ENCODE data around the gene OR7E24. TPM values are rescaled to one million over a fixed set of nuclear protein-coding genes. Genes with fewer than 3 reads are reported as not detected.
"Not testable (repeated sequence)": the region's sequence is repeated elsewhere in the genome, so short reads cannot be mapped to it uniquely, and the experiment has no call there.

The OR7E24 gene
- not detected for polyA plus RNA-seq

- 55 to 78% (median 76%) methylated on average over 1 of the region's 1 CpG for WGBS, 3 donors
- H3K27ac ChIP-seq (ENCODE audit: low read depth, low read length): no peak within 1 kb of the TSS
Measured at GRCh38 chr19:9250630-9251029, at the start of gene OR7E24. OR7E24 (plus strand) TSS chr19:9250930; CDS start chr19:9251044, 114 bp downstream.

- H3K27ac ChIP-seq (ENCODE audit: low read depth, low read length): no peak overlapping the region
- 26 to 31% (median 31%) methylated on average over 13 of the region's 13 CpGs for WGBS, 3 donors
Measured at GRCh38 chr19:9205501-9206113, 45.1 kb upstream of the OR7E24 start.

GRCh38 chr19:9219489-9219888 is 31.2 kb upstream of the OR7E24 start, which contains the start of gene OR7D4:
OR7D4 (minus strand) TSS chr19:9219589; CDS start chr19:9214837, 4,752 bp downstream.
- no peak within 1 kb of the TSS for H3K27ac ChIP-seq (ENCODE audit: low read depth, low read length)
- WGBS, 3 donors: 64 to 70% (median 65%) methylated on average over 3 of the region's 3 CpGs

DNA sequence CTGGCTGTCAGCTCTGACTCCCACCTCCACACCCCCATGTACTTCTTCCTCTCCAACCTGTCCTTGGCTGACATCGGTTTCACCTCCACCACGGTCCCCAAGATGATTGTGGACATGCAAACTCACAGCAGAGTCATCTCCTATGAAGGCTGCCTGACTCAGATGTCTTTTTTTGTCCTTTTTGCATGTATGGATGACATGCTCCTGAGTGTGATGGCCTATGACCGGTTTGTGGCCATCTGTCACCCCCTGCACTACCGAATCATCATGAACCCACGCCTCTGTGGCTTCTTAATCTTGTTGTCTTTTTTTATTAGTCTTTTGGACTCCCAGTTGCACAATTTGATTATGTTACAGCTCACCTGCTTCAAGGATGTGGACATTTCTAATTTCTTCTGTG is 506 bp downstream of the OR7E24 start:
- 63 to 80% (median 73%) methylated on average over 5 of the region's 5 CpGs for WGBS, 3 donors
- no peak overlapping the region for H3K27ac ChIP-seq (ENCODE audit: low read depth, low read length)

DNA sequence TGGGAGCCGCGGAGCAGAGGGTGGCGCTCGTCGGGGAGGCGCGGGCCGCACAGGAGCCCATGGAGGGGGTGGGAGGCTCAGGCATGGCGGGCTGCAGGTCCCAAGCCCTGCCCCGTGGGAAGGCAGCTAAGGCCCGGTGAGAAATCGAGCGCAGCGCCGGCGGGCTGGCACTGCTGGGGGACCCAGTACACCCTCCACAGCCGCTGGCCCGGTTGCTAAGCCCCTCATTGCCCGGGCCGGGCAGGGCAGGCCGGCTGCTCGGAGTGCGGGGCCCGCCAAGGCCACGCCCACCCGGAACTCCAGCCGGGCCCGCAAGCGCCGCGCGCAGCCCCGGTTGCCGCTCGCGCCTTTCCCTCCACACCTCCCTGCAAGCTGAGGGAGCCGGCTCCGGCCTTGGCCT is 32.8 kb downstream of the OR7E24 start:
- not testable (repeated sequence) for H3K27ac ChIP-seq (ENCODE audit: low read depth, low read length)
- 10 to 13% (median 13%) methylated on average over 27 to 38 of the region's 38 CpGs for WGBS, 3 donors

DNA sequence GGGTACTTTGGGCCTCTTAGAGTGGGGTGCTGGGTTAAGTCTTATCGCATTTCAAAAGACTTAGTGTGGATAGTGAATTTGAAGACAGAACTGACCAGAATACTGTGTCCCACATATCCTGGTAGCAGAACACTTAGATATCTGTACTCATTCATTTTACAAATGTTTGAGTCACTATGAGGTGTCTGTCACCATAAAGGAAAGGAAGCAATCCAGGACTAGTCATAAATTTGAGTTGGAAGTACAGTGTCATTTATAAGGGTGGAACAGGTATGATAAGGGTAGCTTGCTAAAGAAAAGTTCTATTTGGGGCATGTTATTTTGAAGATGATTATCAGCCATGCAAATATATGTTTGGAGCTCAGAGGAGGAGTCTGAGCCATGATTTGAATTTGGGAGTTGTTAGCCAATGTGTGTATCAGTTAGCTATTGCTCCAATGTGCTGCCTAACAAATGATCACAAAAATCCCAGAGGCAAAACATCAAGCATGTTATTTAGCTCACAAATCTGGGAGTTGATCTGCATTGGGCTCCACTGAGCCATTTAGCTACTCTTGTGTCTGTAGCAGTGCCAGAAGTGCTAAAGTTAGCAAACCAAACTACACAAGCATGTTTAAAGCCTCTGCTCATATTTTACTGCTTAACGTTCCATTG is 38.6 kb downstream of the OR7E24 start:
- H3K27ac ChIP-seq (ENCODE audit: low read depth, low read length): no peak overlapping the region
- WGBS, 3 donors: 96 to 99% (median 97%) methylated on average over 2 of the region's 2 CpGs

GRCh38 chr19:9295411-9295849 is 44.7 kb downstream of the OR7E24 start:
- H3K27ac ChIP-seq (ENCODE audit: low read depth, low read length): no peak overlapping the region
- 96 to 97% (median 96%) methylated on average over 4 of the region's 4 CpGs for WGBS, 3 donors

DNA sequence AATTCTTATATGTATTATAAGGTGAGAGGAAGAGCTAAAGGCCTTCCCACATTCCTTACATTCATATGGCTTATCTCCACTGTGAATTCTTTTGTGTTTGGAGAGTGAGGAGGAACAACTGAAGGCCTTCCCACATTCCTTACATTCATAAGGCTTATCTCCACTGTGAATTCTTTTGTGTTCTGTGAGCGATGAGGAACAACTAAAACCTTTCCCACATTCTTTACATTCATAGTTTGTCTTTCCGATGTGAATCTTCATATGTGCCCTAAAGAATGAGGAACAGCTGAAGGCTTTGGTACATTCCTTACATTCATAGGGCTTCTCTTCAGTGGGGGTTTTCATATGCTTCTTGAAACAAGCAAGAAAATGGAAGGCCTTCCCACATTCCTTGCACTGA is 45.6 kb downstream of the OR7E24 start:
- H3K27ac ChIP-seq (ENCODE audit: low read depth, low read length): no peak overlapping the region
- 93 to 100% (median 97%) methylated on average over 2 of the region's 2 CpGs for WGBS, 3 donors

Other genes with a start within 250 kb of the OR7E24 start
- gene MUC16, start 240.5 kb upstream of the OR7E24 start, polyA plus RNA-seq: 1 to 10 TPM in 1 of 3 donors, under 1 TPM in 2; 0.03 to 3.3 (median 0.90) TPM
- gene OR1M1, start 163.9 kb upstream of the OR7E24 start, polyA plus RNA-seq: not detected
- gene OR7G2, start 143.5 kb upstream of the OR7E24 start, polyA plus RNA-seq: not detected
- not detected for gene OR7G1, start 135.2 kb upstream of the OR7E24 start, polyA plus RNA-seq
- gene OR7G3, start 124.0 kb upstream of the OR7E24 start, polyA plus RNA-seq: not detected
- gene ZNF317, start 110.5 kb upstream of the OR7E24 start, polyA plus RNA-seq: 10 to 100 TPM; 12.4 to 18.8 (median 14.6) TPM
- under 1 TPM; 0.03 to 0.11 (median 0.07) TPM for gene OR7D2, start 72.0 kb upstream of the OR7E24 start, polyA plus RNA-seq
- not detected for gene OR7D4, start 31.3 kb upstream of the OR7E24 start, polyA plus RNA-seq
- gene ZNF699, start 58.9 kb downstream of the OR7E24 start, polyA plus RNA-seq: 1 to 10 TPM in 2 of 3 donors, under 1 TPM in 1; 0.34 to 1.8 (median 1.4) TPM
- gene ZNF559, start 73.2 kb downstream of the OR7E24 start, polyA plus RNA-seq: 10 to 100 TPM in 1 of 3 donors, 1 to 10 TPM in 2; 5.6 to 12.1 (median 6.2) TPM
- under 1 TPM; 0.56 to 0.97 (median 0.89) TPM for gene ZNF177, start 112.1 kb downstream of the OR7E24 start, polyA plus RNA-seq
- gene ZNF266, start 184.6 kb downstream of the OR7E24 start, polyA plus RNA-seq: 10 to 100 TPM; 10.8 to 12.9 (median 11.0) TPM
- under 1 TPM in 1 of 3 donors, not detected in 2; 0.16 TPM for gene ZNF560, start 247.7 kb downstream of the OR7E24 start, polyA plus RNA-seq